Measurements from ENCODE around the gene M6PR. TPM values are rescaled to one million over a fixed set of nuclear protein-coding genes. Genes with fewer than 3 reads are reported as not detected.

M6PR gene
- total and polyA plus RNA-seq, 8 donors, result 152 to 243 (median 209) TPM

DNA sequence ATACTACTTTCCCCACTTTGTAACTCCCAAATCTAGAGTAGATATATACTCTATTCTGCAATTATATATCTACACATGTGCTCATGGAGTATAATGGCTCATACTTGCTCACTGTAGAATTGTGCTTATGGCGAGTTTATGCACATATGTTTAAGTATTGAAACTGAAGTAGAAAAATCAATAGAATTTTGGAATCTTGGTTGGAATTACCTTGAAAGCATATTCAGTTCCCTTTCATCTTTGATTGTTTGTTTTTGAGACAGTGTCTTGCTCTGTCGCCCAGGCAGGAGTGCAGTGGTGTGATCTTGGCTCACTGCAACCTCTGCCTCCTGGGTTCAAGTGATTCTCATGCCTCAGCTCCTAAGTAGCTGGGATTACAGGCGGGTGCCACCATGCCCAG, 44.4 kb upstream of the M6PR start:
- DNase-seq, result no peak
- Histone ChIP-seq H3K36me3 (no peaks in the 10 kb centered on the region), H3K4me1 (peaks cover 0 to 13% of the 10 kb centered on the region in 2 donors), H3K27ac (no peak overlapping the region), H3K27me3 (no peaks in the 10 kb centered on the region), H3K9me3 (no peaks in the 10 kb centered on the region), H3K4me3 (no peak overlapping the region)
- no peak for ATAC-seq
- TF ChIP-seq, protein P1, sequence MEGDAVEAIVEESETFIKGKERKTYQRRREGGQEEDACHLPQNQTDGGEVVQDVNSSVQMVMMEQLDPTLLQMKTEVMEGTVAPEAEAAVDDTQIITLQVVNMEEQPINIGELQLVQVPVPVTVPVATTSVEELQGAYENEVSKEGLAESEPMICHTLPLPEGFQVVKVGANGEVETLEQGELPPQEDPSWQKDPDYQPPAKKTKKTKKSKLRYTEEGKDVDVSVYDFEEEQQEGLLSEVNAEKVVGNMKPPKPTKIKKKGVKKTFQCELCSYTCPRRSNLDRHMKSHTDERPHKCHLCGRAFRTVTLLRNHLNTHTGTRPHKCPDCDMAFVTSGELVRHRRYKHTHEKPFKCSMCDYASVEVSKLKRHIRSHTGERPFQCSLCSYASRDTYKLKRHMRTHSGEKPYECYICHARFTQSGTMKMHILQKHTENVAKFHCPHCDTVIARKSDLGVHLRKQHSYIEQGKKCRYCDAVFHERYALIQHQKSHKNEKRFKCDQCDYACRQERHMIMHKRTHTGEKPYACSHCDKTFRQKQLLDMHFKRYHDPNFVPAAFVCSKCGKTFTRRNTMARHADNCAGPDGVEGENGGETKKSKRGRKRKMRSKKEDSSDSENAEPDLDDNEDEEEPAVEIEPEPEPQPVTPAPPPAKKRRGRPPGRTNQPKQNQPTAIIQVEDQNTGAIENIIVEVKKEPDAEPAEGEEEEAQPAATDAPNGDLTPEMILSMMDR (IDR thresholded peaks at IDR 0.05), result no peak
- intact Hi-C loops (cut with DNase I), result no loop called here

DNA sequence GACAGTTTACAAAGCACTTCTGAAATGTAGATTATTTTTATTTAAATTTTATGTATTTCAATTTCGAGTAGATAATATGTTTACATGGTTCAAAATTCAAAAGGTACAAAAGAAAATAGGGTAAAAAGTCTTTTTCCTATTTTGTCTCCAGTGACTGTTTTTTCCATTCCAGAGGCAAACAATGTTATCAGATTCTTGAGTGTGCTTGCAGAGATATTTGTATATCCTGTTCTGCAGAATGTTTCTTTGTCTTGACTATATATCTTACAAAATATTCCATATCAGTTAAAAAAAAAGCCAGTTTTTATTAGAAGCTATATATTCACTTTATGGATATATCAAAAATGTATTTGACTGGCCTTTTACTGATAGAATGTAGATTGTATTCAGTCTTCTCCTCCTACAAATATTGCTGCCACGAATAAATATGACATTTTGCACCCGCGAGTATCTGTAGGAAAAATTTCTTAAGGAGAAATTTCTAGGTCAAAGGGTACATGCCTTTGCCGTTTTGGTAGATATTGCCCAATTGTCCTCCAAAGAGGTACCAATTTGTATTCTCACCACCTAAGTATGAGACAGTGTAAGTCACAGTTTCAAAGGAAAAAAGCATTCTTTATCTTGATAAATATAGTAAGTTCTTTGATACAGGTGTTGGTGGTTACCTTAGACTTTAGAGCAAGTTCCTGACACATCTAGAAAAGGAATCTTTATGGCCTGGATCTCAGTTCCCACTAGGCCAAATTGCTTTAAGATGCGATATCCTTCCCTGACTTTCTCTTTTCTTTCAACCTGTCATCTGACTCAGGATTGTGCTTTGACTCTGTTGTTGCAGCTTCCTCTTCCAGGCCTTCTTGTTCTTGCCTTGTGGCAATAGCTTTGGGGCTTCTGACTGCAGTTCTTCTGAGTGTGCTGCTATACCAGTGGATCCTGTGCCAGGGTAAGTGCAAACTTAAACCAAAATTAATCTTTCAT, 42.2 kb upstream of the M6PR start:
- TF ChIP-seq, protein P1 (IDR thresholded peaks at IDR 0.05), result no peak
- DNase-seq (no peak), ATAC-seq (peak; percentile 33)
- Histone ChIP-seq H3K36me3 (no peaks in the 10 kb centered on the region), H3K4me3 (no peak overlapping the region), H3K27me3 (no peaks in the 10 kb centered on the region), H3K4me1 (peaks cover 0 to 29% of the 10 kb centered on the region in 2 donors), H3K9me3 (no peaks in the 10 kb centered on the region), H3K27ac (no peak overlapping the region)
- intact Hi-C loops (cut with DNase I), result no loop called here

DNA sequence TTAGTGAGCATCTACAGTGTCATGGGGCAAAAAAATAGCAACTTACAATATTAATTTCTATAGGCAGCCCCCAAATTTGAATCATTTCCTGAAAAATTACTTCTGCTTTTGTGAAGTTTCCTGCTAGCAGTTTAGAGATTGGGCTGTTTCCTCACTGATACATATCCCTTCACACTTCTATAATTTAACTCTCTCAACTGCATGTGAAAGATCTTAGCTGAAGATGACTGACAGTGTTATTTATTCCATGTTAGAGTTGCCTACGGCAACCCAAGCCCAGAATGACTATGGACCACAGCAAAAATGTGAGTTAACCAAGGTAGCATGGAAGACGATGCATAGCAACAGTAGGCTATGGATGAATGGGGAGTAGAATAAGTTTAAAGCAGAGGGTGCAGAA, 40.0 kb upstream of the M6PR start, which contains the start of gene KLRG1:
TSS of gene KLRG1 (plus strand) at position 134 of the 400 bp plus-strand sequence. CDS start at position 224, 90 bp downstream.
- Histone ChIP-seq H3K27ac (no peak within 1 kb of the TSS), H3K4me1 (peaks cover 0 to 30% of the 10 kb centered on the region in 2 donors), H3K9me3 (no peaks in the 10 kb centered on the region), H3K36me3 (no peaks in the 10 kb centered on the region), H3K4me3 (no peak within 1 kb of the TSS), H3K27me3 (no peaks in the 10 kb centered on the region)
- intact Hi-C loops (cut with DNase I), result no loop called here
- TF ChIP-seq, protein P1 (IDR thresholded peaks at IDR 0.05), result no peak
- ATAC-seq (no peak), DNase-seq (no peak)

- ATAC-seq (no peak), DNase-seq (no peak)
- H3K4me3 ChIP-seq, result no peak overlapping the region
- no peaks in the 10 kb centered on the region for H3K27me3 ChIP-seq
- H3K9me3 ChIP-seq, result no peaks in the 10 kb centered on the region
- no peak overlapping the region for H3K27ac ChIP-seq
- no peaks in the 10 kb centered on the region for H3K36me3 ChIP-seq
- intact Hi-C loops (cut with DNase I), result no loop called here
- TF ChIP-seq, protein P1 (IDR thresholded peaks at IDR 0.05), result no peak
- peaks cover 0 to 30% of the 10 kb centered on the region in 2 donors for H3K4me1 ChIP-seq
Observed at GRCh38 chr12:8987685-8988084, 38.2 kb upstream of the M6PR start.

- intact Hi-C loops (cut with DNase I), result no loop called here
- Histone ChIP-seq H3K4me3 (no peak overlapping the region), H3K36me3 (no peaks in the 10 kb centered on the region), H3K27ac (no peak overlapping the region), H3K27me3 (no peaks in the 10 kb centered on the region), H3K4me1 (peaks cover 0 to 30% of the 10 kb centered on the region in 2 donors), H3K9me3 (no peaks in the 10 kb centered on the region)
- TF ChIP-seq, protein P1 (IDR thresholded peaks at IDR 0.05), result no peak
- no peak for DNase-seq
- ATAC-seq, result no peak
Observed at GRCh38 chr12:8987163-8987562, 37.7 kb upstream of the M6PR start.
